ENCODE results near the gene B4GALT1.

GRCh38 chr9:33139421-33140228 lies 27.5 kb downstream of the B4GALT1 start:
- TF ChIP-seq CTCF (IDR thresholded peaks at IDR 0.05) (no peak), POLR2A (IDR thresholded peaks at IDR 0.05) (no peak)

Data from uterus (tissue), 2 donors.